Prostate gland (tissue), 2 donors: ENCODE data around the gene AQR.

Experiments used
- POLR2A ChIP-seq: fragments of 450-650 bp; IDR thresholded peaks from one replicate; pipeline ENCODE4 v1.6.1; 2016; ENCODE audit warnings: antibody characterized with exemption, mild to moderate bottlenecking
- TF ChIP-seq, protein P1 (sequence below), 4 experiments: fragments of 200-600 bp in 2 of 4; fragments of 450-650 bp in 2 of 4; sonication (generic) in 2 of 4; IDR thresholded peaks; 1 replicate in 3 of 4; 2 replicates in 1 of 4; pipeline ENCODE4 v1.5.1; 2016 to 2019; ENCODE audit warnings: antibody characterized with exemption in 4 of 4, mild to moderate bottlenecking in 2 of 4, moderate library complexity in 2 of 4

DNA sequence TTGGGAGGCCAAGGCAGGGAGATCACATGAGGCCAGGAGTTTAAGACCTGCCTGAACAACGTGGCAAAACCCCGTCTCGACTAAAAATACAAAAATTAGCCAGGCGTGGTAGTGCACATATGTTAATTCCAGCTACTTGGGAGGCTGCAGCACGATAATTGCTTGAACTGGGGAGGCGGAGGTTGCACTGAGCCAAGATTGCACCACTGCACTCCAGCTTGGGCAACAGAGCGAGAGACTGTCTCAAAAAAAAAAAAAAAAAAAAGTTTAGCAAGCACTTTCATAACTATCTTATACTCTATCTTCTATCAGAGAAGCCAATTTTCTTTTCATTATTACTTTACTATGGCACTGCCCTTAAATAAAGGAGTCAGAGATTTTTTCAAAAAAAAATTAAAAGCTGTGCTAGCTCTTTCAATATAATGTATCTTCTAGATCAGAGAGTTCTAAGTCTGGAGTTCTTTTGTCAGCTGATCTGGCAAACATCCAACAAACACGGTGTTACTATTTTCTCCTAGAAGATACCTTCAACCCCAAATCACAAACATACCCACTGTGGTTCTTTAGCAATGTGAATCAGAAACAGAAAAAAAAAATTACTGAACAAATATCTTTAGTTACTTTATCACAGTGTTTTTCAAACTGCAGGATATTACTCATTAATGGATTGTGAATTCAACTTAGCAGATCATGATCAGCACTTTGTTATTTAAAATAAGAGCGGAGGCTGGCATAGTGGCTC is 15.5 kb upstream of the AQR start:
- TF ChIP-seq, protein P1, sequence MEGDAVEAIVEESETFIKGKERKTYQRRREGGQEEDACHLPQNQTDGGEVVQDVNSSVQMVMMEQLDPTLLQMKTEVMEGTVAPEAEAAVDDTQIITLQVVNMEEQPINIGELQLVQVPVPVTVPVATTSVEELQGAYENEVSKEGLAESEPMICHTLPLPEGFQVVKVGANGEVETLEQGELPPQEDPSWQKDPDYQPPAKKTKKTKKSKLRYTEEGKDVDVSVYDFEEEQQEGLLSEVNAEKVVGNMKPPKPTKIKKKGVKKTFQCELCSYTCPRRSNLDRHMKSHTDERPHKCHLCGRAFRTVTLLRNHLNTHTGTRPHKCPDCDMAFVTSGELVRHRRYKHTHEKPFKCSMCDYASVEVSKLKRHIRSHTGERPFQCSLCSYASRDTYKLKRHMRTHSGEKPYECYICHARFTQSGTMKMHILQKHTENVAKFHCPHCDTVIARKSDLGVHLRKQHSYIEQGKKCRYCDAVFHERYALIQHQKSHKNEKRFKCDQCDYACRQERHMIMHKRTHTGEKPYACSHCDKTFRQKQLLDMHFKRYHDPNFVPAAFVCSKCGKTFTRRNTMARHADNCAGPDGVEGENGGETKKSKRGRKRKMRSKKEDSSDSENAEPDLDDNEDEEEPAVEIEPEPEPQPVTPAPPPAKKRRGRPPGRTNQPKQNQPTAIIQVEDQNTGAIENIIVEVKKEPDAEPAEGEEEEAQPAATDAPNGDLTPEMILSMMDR (IDR thresholded peaks at IDR 0.05): no peak
- no peak for TF ChIP-seq POLR2A
